Activated T-cell treated with anti-CD3 and anti-CD28 coated beads, Interleukin-2, amount 50 U/mL, for 48 hours (primary cell): ENCODE results near the gene NISCH.
A peak's percentile ranks its signal among the peaks of the same experiment; 100 is the strongest.

ENCODE experiments used
- DNase-seq, 2 experiments: peaks; one replicate each; pipeline ENCODE4 v3.0.0-alpha.2; 2020

NISCH gene

DNA sequence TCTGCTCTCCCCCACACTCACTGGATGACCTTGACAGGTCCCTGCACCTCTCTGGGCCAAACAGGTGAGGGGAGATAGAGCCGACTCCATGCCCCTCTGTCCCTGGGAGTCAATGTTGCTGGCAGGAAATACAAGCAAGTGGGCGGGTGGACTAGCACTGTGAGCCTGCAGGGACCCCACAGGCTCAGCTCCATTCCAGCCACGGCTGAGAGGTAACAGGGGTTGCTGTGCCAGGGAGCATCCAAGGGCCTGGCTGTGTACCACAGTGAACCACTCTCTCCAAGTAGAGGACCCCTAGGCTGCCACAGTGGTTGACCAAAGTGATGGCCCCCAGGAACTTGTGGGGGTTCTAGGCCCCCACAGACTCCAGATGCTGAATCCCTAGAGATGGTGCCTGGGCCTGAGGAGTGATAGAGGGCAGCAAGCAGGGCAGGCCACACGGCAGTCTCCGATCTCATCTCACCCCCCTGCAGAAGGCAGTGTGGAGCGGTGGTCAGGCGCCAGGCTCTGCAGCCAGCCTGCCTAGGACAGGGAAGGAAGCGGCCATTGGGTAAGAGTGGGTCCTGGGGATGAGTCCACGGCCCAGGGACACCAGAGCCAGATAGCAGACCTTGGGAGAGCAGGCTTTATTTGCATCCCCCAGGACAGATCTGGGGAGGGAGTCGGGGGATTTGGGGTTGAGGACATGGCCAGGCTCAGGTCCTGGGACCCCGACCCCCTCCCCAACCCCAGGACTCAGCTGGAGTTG is 4.7 kb upstream of the NISCH start:
- no peak for DNase-seq

DNA sequence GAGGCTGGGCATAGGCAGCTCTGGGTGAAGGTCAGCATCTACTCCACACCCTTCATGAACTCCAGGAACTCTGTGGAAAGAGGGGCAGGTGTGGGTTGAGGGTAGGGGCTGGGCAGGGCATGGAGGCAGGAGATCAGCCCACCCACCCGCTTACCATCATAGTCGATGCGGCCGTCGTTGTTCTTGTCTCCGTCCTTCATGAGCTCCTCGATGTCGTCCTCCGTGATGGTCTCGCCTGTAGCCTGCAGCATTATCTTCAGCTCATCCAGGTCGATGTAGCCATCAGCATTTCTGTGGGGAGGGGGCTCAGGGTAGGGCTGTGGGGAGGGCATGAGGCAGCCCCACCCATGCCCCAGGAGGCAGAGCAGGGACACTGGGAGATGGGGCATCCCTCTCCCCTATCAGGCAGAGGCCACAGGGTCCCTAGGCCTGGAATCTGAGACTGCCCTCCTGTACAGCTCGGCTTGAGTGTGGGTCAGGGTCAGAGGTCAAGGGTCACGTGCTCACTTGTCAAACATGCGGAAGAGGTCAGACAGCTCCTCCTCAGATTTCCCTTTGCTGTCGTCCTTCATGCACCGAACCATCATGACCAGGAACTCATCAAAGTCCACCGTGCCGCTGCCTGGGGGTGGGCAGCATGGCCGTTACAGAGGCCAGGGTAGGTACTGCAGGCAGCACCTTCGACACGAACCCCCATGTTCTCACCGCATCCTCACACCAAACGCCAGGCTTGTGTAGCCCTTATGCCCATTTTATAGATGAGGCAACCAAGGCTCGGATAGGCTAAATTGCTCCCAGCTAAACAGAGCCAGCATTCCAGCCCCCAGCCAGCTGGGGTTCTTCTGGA is 3.9 kb upstream of the NISCH start:
- no peak for DNase-seq

DNA sequence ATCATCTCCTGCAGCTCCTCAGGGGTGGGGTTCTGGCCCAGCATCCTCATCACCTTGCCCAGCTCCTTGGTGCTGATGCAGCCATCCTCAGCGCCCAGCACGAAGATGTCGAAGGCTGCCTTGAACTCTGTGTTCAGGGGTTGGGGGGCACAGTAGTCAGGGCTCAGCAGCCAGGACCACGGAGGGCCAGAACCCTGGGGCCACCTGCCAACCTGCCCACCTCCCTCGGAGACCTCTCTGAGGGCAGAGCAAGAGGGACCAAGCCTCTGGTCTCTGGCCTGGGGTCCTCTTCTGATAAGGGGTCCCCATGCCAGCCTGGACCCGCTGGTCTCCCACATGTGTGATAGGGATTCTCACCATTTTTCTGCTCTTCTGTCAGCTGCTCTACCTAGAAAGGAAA is 3.3 kb upstream of the NISCH start:
- DNase-seq, result no peak

DNA sequence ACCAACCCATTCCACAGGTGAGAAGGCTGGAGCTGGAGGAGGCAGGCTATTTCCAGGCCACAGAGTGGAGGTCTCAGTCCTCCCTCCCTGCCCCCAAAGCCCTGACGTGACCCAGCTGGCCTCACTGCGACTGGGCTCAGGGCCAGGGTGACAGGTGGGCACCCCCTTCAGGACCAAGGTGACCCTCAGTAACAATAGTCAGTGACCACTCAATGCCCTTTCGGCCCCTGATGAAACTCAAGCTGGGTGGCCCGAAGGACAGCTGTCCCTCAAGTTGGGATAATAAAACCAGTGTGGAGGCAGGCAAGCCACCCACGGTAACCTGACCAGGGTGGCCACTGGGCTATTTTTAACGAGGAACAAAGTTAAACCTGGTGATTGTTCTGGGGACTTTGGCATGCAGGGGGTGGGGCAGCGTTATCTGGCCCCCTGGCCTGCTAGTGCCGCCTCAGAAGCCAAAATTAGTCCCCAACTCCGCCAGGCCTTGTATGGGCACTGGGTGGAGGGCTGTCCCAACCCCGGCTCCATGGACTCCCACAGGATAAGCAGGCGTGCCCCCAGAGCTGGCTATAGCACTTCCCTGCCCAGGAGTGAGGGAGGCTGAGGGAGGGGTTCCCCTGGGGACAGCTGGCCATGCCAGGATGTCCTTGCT is 2.7 kb upstream of the NISCH start:
- no peak for DNase-seq

GRCh38 chr3:52453496-52454249 is 1.7 kb upstream of the NISCH start, which contains the start of gene TNNC1:
Gene TNNC1, minus strand, starts transcription at chr3:52454041. Its CDS starts 26 bp downstream, at chr3:52454015.
- DNase-seq, result no peak

DNA sequence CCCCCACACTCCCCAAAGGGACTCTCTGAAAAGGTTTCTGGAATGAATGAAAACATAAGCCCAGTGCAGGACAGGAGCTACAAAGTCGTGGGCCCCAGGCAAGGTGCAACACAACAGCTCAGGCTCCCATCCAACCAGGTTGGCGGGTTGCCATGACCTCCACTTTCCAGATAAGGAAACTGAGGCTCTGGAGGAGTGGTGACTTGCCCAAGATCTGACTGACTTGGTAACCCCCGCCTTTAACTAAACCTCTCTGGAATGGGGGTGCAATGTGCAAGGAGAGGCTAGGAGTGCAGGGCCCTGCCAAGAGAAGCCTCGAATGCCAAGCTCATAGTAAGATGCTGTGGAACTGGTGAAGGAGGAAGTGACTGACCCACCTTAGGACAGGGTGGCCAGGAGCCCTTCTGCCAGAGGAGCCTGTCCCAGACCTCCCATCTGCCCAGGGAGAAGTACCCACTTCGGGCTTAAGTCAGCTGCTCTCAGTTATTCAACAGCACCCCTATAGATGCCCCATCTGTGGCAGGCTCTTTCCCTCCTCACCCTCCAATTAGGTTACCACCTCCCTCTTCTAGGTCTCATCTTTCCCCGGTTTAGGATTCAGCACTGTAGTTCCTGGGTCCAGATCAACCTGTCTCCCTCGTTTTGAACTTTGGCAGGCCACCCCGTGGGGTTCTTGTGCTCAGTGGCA is 1.0 kb upstream of the NISCH start:
- peak; percentile 34 to 45 for DNase-seq

DNA sequence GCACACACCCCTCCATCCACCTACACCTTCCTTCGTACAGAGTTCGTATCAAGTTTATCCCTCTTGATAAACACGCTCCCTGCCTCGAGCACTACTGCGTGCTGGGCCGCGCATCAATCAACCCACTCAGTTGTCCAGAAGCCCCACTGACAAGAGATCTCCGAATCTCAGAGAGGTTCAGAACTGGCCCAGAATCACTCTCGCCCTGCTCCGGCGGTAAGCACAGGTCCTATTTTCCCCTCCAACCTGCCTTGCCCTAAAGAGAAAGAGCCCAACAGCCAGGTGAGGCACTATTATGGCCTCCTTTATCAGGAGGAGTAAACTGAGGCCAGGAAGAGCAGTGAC is 494 bp upstream of the NISCH start:
- no peak for DNase-seq

GRCh38 chr3:52456169-52456799 is 880 bp downstream of the NISCH start:
- peak; percentile 39 to 44 for DNase-seq

GRCh38 chr3:52456800-52457183 is 1.4 kb downstream of the NISCH start:
- DNase-seq, result no peak

GRCh38 chr3:52458031-52458760 is 2.8 kb downstream of the NISCH start:
- DNase-seq, result no peak

DNA sequence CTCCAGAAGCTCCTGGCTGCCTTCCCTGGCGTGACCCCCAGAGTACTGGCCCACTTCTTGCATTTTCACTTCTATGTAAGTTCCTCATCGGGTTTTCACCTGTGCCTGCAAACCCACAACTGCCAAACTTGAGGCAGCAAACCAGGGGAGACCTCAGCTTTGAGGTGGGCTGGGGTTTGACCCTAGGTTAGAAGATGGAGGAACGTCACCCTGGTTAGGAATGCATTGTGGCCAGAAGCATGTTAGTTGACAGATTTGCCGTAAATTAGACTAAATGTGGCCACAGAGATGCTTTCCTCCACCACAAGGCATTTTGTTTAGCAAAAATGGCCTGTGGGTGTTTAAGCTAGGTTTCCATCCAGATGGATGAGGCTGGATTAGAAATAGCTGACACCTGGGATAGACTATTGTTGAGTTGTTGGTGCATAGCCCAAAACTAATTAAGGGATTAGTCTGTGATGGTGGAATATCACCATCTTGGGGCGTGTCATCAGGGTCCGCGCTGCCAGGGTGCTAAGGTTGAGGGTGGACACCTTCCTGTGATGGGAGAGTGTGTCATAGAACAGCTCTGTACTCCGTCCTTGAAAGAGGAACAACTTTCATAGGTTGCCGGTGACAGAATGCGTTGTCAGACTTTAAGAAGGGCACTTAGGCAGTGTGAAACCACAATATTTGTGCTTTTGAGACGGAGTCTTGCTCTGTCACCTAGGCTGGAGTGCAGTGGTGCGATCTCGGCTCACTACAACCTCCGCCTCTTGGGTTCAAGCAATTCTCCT is 3.6 kb downstream of the NISCH start:
- no peak for DNase-seq

DNA sequence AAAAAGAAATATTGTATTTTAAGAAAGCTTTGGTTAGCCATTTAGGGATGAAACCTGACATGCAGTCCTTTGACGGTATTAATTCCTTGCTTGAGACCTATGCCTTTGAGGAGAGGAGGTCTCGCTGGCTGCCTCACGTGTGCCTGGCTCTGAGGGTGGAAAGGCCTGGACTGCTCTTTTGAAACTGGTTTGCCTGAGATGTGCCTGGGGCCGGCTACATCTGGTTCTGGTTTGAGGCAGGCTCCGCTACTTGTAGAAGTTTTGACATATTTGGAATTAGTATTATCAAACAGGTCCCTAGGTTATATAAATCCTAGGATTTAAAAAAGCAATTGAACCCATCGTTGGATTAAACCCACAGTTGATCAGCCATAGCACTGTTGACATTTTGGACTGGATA is 6.5 kb downstream of the NISCH start:
- no peak for DNase-seq

GRCh38 chr3:52463416-52463815 is 8.0 kb downstream of the NISCH start:
- DNase-seq, result no peak

GRCh38 chr3:52468336-52468735 is 12.9 kb downstream of the NISCH start:
- DNase-seq, result no peak

DNA sequence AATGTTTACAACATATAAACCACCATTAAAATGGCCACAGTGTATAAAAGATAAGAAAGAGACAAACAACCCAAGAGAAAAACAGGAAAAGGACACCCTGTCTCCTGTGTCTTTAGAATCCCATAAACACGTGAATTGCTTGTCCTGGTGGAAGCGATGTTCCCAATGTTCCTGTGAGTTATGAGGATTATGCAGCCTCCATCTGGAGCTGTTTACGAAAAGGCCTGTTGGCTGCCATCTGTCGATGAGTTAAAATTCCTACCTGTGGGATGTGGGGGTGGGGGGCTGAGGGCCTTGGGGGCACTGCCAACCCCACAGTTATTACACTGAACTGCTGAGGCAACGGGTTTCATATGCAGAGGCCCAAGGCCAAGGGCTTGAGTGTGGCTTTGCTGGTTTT is 13.6 kb downstream of the NISCH start:
- DNase-seq, result no peak

DNA sequence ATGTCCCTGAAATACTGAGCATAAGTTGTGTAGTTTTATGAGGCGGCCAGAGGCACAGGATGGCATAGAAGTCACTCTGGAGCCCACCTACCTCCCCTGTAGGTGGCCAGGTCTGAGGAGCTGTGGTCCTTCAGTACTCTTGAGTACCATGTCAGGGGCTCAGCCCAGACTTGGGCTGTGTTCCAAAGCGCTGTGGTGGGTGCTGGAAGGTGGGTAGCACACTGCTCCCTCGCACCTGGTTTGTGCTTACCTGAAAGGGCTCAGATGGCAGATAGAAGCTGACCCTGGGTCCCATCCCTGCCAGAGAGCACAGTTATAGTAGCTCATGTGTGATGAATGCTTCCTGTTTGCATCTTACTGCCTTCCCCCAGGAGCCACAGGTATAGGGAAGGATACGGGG is 15.5 kb downstream of the NISCH start:
- DNase-seq, result no peak

GRCh38 chr3:52471371-52472238 is 16.2 kb downstream of the NISCH start:
- peak; percentile 56 to 62 for DNase-seq

DNA sequence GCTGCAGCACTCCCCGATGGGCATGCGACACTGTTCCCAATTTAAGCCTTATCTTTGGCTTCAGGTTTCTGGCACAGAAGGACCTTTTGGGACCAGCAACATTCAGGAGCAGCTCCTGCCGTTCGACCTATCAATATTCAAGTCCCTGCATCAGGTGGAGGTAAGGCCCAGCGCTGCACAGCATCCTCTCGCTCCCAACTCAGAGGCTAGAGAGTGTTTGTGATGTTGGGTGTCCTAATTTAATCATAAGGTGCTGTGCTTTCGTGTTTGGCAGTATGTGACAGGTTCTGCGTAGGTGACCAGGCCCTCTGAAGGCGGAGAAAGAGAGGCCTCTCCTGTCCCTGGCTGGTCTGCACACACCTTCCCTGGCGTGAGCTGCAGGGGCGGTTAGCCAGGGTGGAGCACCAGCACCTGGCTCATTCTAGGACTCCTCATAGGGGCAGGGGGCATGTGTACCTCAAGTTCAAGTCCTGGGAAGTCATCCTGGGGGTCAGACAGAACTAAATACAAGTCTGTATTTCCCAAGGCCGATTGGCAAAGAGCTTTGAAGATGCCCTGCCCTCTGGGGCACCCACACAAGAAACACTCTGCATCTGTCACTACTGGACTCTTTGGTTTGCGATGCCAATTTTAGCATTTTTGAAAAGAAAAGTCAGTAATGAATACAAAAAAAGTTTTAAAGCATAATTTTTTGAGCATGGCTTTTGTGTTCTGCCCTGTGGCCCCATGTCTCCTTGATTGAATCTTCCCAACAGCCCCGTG is 17.0 kb downstream of the NISCH start:
- DNase-seq, result no peak

- DNase-seq, result no peak
Measured at GRCh38 chr3:52473026-52473425, 17.6 kb downstream of the NISCH start.
